Nephron progenitor cell (in vitro differentiated cells): ENCODE results near the gene TAOK2.
A peak's percentile ranks its signal among the peaks of the same experiment; 100 is the strongest.

ENCODE experiments used
- DNase-seq: peaks from one replicate; pipeline ENCODE4 v3.0.0; 2021
- H3K27ac Mint-ChIP-seq: 2 replicates; pipeline ENCODE4 v1.8.0; 2021; ENCODE audit warnings: mild to moderate bottlenecking, moderate library complexity, mixed read lengths
- H3K27me3 Mint-ChIP-seq: 2 replicates; pipeline ENCODE4 v1.8.0; 2021; ENCODE audit warnings: mild to moderate bottlenecking, low read depth, mixed read lengths; ENCODE audit not compliant: poor library complexity
- H3K36me3 Mint-ChIP-seq: 2 replicates; pipeline ENCODE4 v1.8.0; 2021; ENCODE audit warnings: low read depth, mixed read lengths
- H3K4me1 Mint-ChIP-seq: 2 replicates; pipeline ENCODE4 v1.8.0; 2021; ENCODE audit warnings: mixed read lengths
- H3K4me3 Mint-ChIP-seq: 2 replicates; pipeline ENCODE4 v1.8.0; 2021; ENCODE audit warnings: mild to moderate bottlenecking, moderate library complexity, mixed read lengths
- H3K9me3 Mint-ChIP-seq: 2 replicates; pipeline ENCODE4 v1.8.0; 2021; ENCODE audit warnings: mild to moderate bottlenecking, moderate library complexity, mixed read lengths
- TF ChIP-seq, protein P1 (sequence below): fragments of 200-600 bp; sonication (generic); IDR thresholded peaks from 2 replicates; pipeline ENCODE4 v1.5.0; 2021; ENCODE audit warnings: antibody characterized with exemption

The TAOK2 gene

DNA sequence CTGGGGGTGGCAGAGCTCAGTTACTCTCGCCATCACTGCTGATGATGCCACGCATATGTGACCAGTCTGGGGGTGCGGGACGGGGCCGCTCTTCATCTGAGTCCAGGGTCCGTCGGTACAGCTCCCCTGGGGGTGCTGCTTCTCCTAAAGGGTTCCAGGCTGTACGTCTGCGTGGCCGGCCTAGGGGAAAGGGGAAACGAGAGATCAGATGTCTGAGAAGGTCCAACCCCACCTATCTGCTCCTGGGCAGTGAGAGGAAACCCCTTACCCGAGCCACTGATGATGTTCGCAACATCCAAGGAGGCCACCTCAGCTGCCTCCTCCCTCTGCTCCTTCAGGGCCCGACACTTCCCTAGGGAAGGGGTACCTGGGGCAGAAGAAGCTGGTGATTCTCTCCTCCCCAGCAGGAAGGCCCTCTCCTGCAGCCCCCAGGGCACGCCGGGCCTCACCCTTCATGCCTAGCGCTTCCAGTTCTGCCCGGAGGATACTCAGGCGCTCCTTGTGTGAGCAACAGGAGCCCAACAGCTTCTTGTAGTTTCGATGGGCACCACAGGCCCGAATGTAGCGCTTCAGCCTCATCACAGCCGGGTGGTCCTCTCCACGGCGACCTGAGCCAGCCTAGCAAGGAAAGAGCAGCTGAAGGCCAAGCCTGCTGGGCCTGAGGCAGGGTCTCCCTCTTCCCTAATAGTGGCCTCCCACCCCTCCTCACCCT, 19.7 kb downstream of the TAOK2 start:
- Mint-ChIP-seq H3K9me3 (no peaks in the 10 kb centered on the region), H3K36me3 (peaks cover 43% of the 10 kb centered on the region), H3K27me3 (peaks cover 3% of the 10 kb centered on the region), H3K4me3 (no peak overlapping the region), H3K27ac (no peak overlapping the region), H3K4me1 (peaks cover 61% of the 10 kb centered on the region)
- TF ChIP-seq, protein P1, sequence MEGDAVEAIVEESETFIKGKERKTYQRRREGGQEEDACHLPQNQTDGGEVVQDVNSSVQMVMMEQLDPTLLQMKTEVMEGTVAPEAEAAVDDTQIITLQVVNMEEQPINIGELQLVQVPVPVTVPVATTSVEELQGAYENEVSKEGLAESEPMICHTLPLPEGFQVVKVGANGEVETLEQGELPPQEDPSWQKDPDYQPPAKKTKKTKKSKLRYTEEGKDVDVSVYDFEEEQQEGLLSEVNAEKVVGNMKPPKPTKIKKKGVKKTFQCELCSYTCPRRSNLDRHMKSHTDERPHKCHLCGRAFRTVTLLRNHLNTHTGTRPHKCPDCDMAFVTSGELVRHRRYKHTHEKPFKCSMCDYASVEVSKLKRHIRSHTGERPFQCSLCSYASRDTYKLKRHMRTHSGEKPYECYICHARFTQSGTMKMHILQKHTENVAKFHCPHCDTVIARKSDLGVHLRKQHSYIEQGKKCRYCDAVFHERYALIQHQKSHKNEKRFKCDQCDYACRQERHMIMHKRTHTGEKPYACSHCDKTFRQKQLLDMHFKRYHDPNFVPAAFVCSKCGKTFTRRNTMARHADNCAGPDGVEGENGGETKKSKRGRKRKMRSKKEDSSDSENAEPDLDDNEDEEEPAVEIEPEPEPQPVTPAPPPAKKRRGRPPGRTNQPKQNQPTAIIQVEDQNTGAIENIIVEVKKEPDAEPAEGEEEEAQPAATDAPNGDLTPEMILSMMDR = no peak
- no peak for DNase-seq

DNA sequence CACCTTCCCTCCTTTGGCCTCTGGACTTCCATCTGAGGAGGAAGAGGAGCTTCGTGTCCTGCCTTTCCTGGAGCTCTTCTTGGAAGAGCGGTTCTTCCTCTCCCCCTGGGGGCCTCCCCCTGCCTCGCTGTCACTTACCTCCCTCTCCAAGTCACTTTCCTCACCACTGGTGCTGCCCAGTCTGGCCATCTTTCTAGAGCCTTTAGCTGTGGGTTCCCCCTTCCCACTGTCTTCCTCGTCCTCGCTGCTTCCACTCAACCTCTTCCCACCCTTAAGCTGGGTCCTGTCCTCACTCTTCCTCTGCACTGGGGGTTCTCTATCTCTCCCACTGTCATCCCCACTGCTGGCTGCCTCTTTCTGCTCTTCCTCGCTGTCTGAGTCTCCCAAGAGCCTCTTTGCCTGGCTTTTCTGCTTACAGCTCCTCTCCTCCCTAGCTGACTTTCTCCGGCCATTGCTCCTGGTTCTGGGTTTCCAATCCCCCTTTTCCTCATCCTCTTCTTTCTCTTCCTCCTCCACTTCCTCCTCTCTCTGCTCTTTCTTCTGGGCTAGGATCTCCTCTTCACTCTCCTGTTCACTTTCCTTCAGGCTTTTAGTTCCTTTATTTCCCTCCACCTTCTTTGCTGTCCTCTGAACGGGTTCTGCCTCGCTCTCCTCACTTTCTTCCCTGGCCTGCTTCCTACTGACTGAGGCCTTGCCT, 20.4 kb downstream of the TAOK2 start:
- peaks cover 54% of the 10 kb centered on the region for H3K4me1 Mint-ChIP-seq
- peak overlapping the region; percentile 98 for H3K4me3 Mint-ChIP-seq
- H3K27ac Mint-ChIP-seq = no peak overlapping the region
- H3K27me3 Mint-ChIP-seq = peaks cover 3% of the 10 kb centered on the region
- DNase-seq = no peak
- no peaks in the 10 kb centered on the region for H3K9me3 Mint-ChIP-seq
- TF ChIP-seq, protein P1 = no peak
- H3K36me3 Mint-ChIP-seq = peaks cover 43% of the 10 kb centered on the region

DNA sequence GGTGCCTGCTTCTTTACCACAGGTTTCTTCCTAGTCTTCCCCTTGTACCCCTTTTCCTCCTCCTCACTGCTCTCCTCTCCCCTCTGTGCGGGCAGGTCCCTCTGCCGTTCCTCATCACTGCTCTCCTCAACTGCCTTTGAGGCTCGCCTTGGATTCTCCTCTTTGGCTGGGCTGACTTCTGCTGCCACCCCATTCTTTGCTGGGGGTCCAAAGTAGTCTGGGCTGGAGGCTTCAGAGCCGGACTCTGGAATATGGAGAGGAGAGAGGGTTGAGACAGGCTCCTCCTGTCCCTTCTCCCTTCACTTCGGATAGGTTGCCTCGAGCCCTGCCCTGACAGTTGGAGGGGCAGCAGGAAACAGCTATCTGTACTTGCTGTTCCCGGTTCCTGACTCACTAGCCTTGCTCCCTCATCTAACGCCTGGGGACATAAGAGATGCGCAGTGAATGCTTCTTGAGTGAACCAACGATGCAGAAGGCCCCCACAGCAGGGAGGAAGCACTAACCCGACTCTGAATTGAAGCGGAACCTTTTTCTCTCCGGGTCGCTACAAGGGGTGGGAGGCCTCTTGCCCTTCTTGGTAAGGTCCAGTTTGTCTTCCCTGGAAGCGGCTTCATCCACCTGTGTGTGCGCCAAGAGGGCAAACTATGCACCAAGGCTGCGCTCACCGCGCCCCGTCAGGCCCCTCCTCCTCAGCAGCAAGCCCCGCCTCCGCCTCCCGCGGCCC, 21.1 kb downstream of the TAOK2 start:
- DNase-seq = peak; percentile 61
- Mint-ChIP-seq H3K27me3 (peaks cover 3% of the 10 kb centered on the region), H3K9me3 (no peaks in the 10 kb centered on the region), H3K36me3 (peaks cover 36% of the 10 kb centered on the region), H3K27ac (no peak overlapping the region), H3K4me1 (peaks cover 52% of the 10 kb centered on the region), H3K4me3 (peak overlapping the region; percentile 98)
- TF ChIP-seq, protein P1 = no peak

DNA sequence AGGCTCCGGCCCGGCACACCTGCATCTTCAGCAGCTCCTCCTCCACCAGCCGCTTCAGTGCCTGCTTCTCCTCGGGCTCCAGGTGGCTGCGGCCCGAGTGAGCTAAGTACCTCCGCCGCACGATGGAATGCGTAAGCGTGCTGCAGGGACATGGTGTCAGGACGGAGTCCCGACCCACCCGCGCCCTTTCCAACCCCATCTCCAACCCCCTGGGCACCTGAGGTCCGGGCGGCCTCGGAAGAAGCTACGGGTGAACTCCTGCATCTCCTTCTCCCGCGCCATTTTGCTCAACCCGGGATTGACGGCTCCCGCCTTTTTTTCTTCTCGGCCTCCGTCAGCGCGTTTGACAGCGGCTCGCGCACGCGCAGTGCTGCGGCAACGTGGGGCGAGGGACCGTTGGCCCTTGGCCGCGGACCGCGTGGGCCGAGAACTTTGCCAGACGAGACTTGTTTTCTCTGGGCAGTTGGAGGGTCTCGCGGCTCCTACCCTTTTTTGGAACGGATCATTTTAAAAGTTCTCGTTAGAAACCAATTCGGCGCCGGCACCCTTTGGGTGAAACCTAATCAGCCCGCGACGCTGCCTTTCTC, 21.7 kb downstream of the TAOK2 start, which contains the start of gene HIRIP3:
Gene HIRIP3 (minus strand): TSS at position 294 of the 587 bp plus-strand sequence. CDS start 12 bp downstream, at position 282.
- TF ChIP-seq, protein P1 = no peak
- peaks cover 3% of the 10 kb centered on the region for H3K27me3 Mint-ChIP-seq
- no peaks in the 10 kb centered on the region for H3K9me3 Mint-ChIP-seq
- H3K4me3 Mint-ChIP-seq = peak within 1 kb of the TSS; percentile 98
- H3K36me3 Mint-ChIP-seq = peaks cover 29% of the 10 kb centered on the region
- peaks cover 49% of the 10 kb centered on the region for H3K4me1 Mint-ChIP-seq
- peak within 1 kb of the TSS; percentile 95 for H3K27ac Mint-ChIP-seq
- DNase-seq = peak; percentile 85

DNA sequence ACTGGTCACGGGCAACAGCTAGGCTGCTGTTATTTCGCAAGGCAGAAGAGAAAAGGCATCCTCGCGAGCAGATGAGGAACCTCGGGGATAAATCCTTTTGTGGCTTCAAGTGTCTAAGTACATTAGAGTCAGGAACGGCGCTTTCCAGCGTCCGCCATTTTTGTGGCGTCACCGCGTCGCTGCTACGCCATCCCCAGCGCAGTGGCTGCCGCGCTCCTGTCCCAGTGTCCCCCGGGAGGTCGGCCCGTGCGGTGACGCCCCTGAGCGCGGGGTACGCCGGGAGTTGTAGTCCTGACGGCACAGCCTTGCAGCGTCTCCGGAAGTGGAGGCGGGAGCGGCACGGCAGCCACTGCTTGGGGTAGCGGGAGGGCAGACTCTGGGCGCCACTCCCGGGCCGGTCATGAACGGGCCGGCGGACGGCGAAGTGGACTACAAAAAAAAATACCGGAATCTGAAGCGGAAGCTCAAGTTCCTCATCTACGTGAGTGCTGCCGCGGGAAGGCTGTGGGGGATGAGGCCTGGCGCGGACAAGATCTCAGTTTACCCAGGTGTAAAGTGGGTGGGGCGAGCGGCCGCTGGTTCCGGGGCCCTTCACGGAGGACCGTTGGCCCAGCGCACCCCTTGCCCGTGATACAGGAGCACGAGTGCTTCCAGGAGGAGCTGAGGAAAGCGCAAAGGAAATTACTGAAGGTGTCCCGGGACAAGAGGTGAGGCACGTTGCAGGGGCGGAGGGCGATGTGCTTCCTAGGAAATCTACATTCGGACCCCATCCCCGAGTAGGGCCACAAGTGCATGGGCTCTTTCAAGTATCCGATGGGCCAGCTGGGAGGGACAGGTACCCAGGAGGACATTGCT, 22.5 kb downstream of the TAOK2 start, which contains the start of gene INO80E:
Gene INO80E (plus strand): TSS at position 331 of the 855 bp plus-strand sequence. CDS start 70 bp downstream, at position 401.
- TF ChIP-seq, protein P1 = no peak
- peaks cover 26% of the 10 kb centered on the region for H3K36me3 Mint-ChIP-seq
- H3K9me3 Mint-ChIP-seq = no peaks in the 10 kb centered on the region
- peak; percentile 98 for DNase-seq
- H3K4me3 Mint-ChIP-seq = peak within 1 kb of the TSS; percentile 98
- H3K27ac Mint-ChIP-seq = peak within 1 kb of the TSS; percentile 95
- H3K27me3 Mint-ChIP-seq = peaks cover 3% of the 10 kb centered on the region
- H3K4me1 Mint-ChIP-seq = peaks cover 44% of the 10 kb centered on the region
